Right lobe of liver (tissue), 4 donors: ENCODE measurements around the gene RASL11A.

Experiments
- CTCF ChIP-seq, 4 donors: fragments of 200-600 bp in 3 of 4; fragments of 450-650 bp in 1 of 4; IDR thresholded peaks; one replicate each; pipeline versions ENCODE4 v1.5.1 to v1.8.0; 2016 to 2022; ENCODE audit warnings: antibody characterized with exemption in 4 of 4, mild to moderate bottlenecking in 2 of 4
- POLR2A ChIP-seq: fragments of 450-650 bp; IDR thresholded peaks from one replicate; pipeline ENCODE4 v1.6.1; 2017; ENCODE audit warnings: antibody characterized with exemption, mild to moderate bottlenecking
- donor health status: DM: no; HTN: no; CAD: no.
- donor health status: DM: no; HTN: no; CAD: no.
- donor health status: DM: no; HTN: yes; CAD: no.

- TF ChIP-seq CTCF (IDR thresholded peaks at IDR 0.05) (no peak), POLR2A (no peak)
These were observed 1.4 kb upstream of the RASL11A start for GRCh38 chr13:27269114-27269665.
